Measurements from ENCODE around the gene KCNK6. TPM values are rescaled to one million over a fixed set of nuclear protein-coding genes. Genes with fewer than 3 reads are reported as not detected.

Gene KCNK6
- total and polyA plus RNA-seq, 2 experiments from 2014 or later, result 9.0 to 14.6 TPM

DNA sequence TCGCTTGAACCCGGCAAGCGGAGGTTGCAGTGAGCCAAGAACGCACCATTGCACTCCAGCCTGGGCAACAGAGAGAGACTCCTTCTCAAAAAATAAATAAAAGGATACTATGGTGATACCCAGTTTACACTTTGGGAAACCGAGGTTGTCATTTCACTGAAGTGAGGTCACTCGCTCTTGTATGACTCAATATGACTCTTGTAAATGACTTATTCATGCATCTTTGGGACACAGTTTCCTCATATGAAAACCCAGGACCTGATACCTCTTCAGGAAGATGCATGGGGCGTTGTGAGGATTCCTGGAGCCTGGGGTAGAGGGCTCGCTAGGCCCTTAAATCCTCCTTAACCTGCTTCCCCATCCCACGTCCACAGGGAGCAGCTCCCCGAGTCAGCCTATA is 59.2 kb downstream of the KCNK6 start:
- Mint-ChIP-seq H3K27ac (no peak overlapping the region), H3K27me3 (ENCODE audit: insufficient read depth, low read depth, poor library complexity) (peaks cover 11% of the 10 kb centered on the region), H3K4me3 (no peak overlapping the region), H3K36me3 (ENCODE audit: low read depth) (peaks cover 51% of the 10 kb centered on the region), H3K9me3 (no peaks in the 10 kb centered on the region), H3K4me1 (peaks cover 14% of the 10 kb centered on the region)
- H3K79me2 ChIP-seq (replicated peaks; ENCODE audit: insufficient read depth), result peaks cover 29% of the 10 kb centered on the region
- H3K4me3 ChIP-seq, result no peak overlapping the region
- no peak overlapping the region for H3K4me2 ChIP-seq
- peaks cover under 1% of the 10 kb centered on the region for H3F3A ChIP-seq (replicated peaks; ENCODE audit: low read depth)
- H4K20me1 ChIP-seq (replicated peaks; ENCODE audit: insufficient read depth), result peaks cover 17% of the 10 kb centered on the region
- H3K27me3 ChIP-seq (ENCODE audit: insufficient read depth), result no peaks in the 10 kb centered on the region
- H3K9me2 ChIP-seq (ENCODE audit: insufficient read depth), result no peaks in the 10 kb centered on the region
- H3K27ac ChIP-seq (ENCODE audit: low read depth), result no peak overlapping the region
- no peak for ATAC-seq
- H3K4me1 ChIP-seq (ENCODE audit: insufficient read depth), result peaks cover 7% of the 10 kb centered on the region; the same call in 1 of the 2 replicates
- H2AFZ ChIP-seq, result no peak overlapping the region
- TF ChIP-seq JUNB (IDR thresholded peaks at IDR 0.05; ENCODE audit: unreplicated experiment) (no peak), ZNF114 (CRISPR knock-in tag; IDR thresholded peaks at IDR 0.05) (no peak), POLR2AphosphoS5 (IDR thresholded peaks at IDR 0.05; ENCODE audit: low read depth) (no peak), CTCF (conservative IDR thresholded peaks at IDR 0.05; ENCODE audit: low read depth in 2 of 2) (no peak), ZNF331 (CRISPR knock-in tag; IDR thresholded peaks at IDR 0.05; ENCODE audit: low read depth) (no peak), NANOG (IDR thresholded peaks at IDR 0.05; ENCODE audit: borderline replicate concordance) (no peak), EZH2 (IDR thresholded peaks at IDR 0.05; ENCODE audit: low read depth, unreplicated experiment) (no peak), REST (IDR thresholded peaks at IDR 0.05; ENCODE audit: unreplicated experiment) (no peak), CREB1 (CRISPR knock-in tag; IDR thresholded peaks at IDR 0.05; ENCODE audit: low read depth) (no peak)
- H3K36me3 ChIP-seq (ENCODE audit: insufficient read depth), result peaks cover 20% of the 10 kb centered on the region
- DNase-seq (ENCODE audit: low spot score), result no peak

DNA sequence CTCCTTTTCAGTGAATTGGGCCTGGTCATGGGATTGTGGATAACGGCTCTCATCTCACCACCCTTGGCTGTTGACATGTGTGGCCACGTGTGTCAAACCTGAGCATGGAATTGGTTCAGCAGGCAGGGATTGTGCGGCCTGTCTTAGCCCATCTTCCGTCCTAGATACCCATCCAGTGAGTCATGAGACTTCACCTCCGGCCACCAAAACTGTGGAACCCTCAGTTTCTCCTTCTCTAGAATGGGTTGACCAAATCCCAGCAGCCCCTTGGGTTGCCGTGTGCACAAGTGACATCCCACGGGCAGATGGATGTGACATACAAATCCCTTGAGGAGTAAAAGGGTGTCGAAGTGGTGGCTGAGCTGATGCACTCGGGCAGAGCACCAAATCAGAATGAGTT is 61.5 kb downstream of the KCNK6 start:
- Histone ChIP-seq H3K79me2 (replicated peaks; ENCODE audit: insufficient read depth) (peaks cover 16% of the 10 kb centered on the region), H3K36me3 (ENCODE audit: insufficient read depth) (peaks cover 20% of the 10 kb centered on the region), H3K4me1 (ENCODE audit: insufficient read depth) (peaks cover 3% of the 10 kb centered on the region), H2AFZ (no peak overlapping the region), H3K9me2 (ENCODE audit: insufficient read depth) (no peaks in the 10 kb centered on the region), H3K4me2 (no peak overlapping the region), H4K20me1 (replicated peaks; ENCODE audit: insufficient read depth) (peaks cover 14% of the 10 kb centered on the region), H3K27me3 (ENCODE audit: insufficient read depth) (peaks cover 14% of the 10 kb centered on the region), H3K27ac (ENCODE audit: low read depth) (no peak overlapping the region), H3K4me3 (no peak overlapping the region), H3F3A (replicated peaks; ENCODE audit: low read depth) (peaks cover 15% of the 10 kb centered on the region)
- no peak for DNase-seq (ENCODE audit: low spot score)
- H3K4me1 Mint-ChIP-seq, result peaks cover 13% of the 10 kb centered on the region
- H3K27ac Mint-ChIP-seq, result no peak overlapping the region
- H3K27me3 Mint-ChIP-seq (ENCODE audit: insufficient read depth, low read depth, poor library complexity), result peaks cover 22% of the 10 kb centered on the region
- no peak overlapping the region for H3K4me3 Mint-ChIP-seq
- H3K9me3 Mint-ChIP-seq, result no peaks in the 10 kb centered on the region; the same call in 2 of the 3 replicates
- no peak for ATAC-seq
- peaks cover 52% of the 10 kb centered on the region for H3K36me3 Mint-ChIP-seq (ENCODE audit: low read depth)
- TF ChIP-seq CREB1 (CRISPR knock-in tag; IDR thresholded peaks at IDR 0.05; ENCODE audit: low read depth) (no peak), ETS1 (IDR thresholded peaks at IDR 0.05) (no peak)

Data from GM23338 (cell line).